CD4-positive, alpha-beta T cell (primary cell): Measurements from ENCODE around the gene ZDHHC12. TPM values are rescaled to one million over a fixed set of nuclear protein-coding genes. Genes with fewer than 3 reads are reported as not detected.

Experiments
- ATAC-seq: fragments of 200-7000 bp; cut with Tn5 transposase; one replicate; pipeline ENCODE4 v1.10.0; 2022; ENCODE audit warnings: mild to moderate bottlenecking; ENCODE audit not compliant: poor library complexity
- CTCF ChIA-PET: fragments of 350-600 bp; sonication (Branson Sonifier 250); formaldehyde crosslinking; loops from one replicate; lab custom pipeline; 2021; ENCODE audit warnings: antibody characterized with exemption, inconsistent platforms; lab: Charles Lee
- POLR2A ChIA-PET: fragments of 350-600 bp; sonication (Branson Sonifier 250); formaldehyde crosslinking; loops from one replicate; lab custom pipeline; 2021; ENCODE audit warnings: antibody characterized with exemption, inconsistent platforms; lab: Charles Lee
- DNase-seq, 14 experiments: peaks; one replicate each; pipeline ENCODE4 v3.0.0-alpha.2; 2013 to 2020; ENCODE audit warnings: mixed read lengths in 2 of 14
- H3K27ac ChIP-seq, 2 donors: one replicate each; pipeline versions ENCODE4 v1.5.1 to v1.7.0; 2013; ENCODE audit warnings: low read length in 2 of 2, low read depth in 1 of 2, mild to moderate bottlenecking in 1 of 2
- H3K27me3 ChIP-seq, 2 experiments: 1 replicate in 1 of 2; 2 replicates in 1 of 2; pipeline versions ENCODE4 v1.6.1 to v1.7.0; 2013; ENCODE audit warnings: low read length in 2 of 2, control low read depth in 1 of 2, mild to moderate bottlenecking in 1 of 2, moderate library complexity in 1 of 2; ENCODE audit not compliant: insufficient read depth in 2 of 2, control insufficient read depth in 1 of 2
- H3K36me3 ChIP-seq: one replicate; pipeline ENCODE4 v1.6.1; 2013; ENCODE audit warnings: low read length, control low read depth; ENCODE audit not compliant: insufficient read depth
- H3K4me1 ChIP-seq: one replicate; pipeline ENCODE4 v1.6.1; 2013; ENCODE audit warnings: low read length, control low read depth; ENCODE audit not compliant: insufficient read depth
- H3K4me3 ChIP-seq: one replicate; pipeline ENCODE4 v1.5.1; 2013; ENCODE audit warnings: mild to moderate bottlenecking, low read length, moderate library complexity
- H3K9me3 ChIP-seq, 2 experiments: 1 replicate in 1 of 2; 2 replicates in 1 of 2; pipeline versions ENCODE4 v1.6.1 to v1.7.0; 2013; ENCODE audit warnings: low read length in 2 of 2, mild to moderate bottlenecking in 2 of 2, control low read depth in 1 of 2, moderate library complexity in 1 of 2; ENCODE audit not compliant: control insufficient read depth in 1 of 2, insufficient read depth in 1 of 2
- H3K27ac Mint-ChIP-seq: one replicate; pipeline ENCODE4 v1.8.0; 2020; ENCODE audit warnings: mixed read lengths
- H3K27me3 Mint-ChIP-seq: one replicate; pipeline ENCODE4 v1.8.0; 2021; ENCODE audit warnings: mixed read lengths
- H3K36me3 Mint-ChIP-seq: one replicate; pipeline ENCODE4 v1.8.0; 2021; ENCODE audit warnings: low read depth, mixed read lengths
- H3K4me1 Mint-ChIP-seq: one replicate; pipeline ENCODE4 v1.8.0; 2021; ENCODE audit warnings: low read depth, mixed read lengths
- H3K4me3 Mint-ChIP-seq: one replicate; pipeline ENCODE4 v1.8.0; 2020; ENCODE audit warnings: mild to moderate bottlenecking, mixed read lengths
- H3K9me3 Mint-ChIP-seq: one replicate; pipeline ENCODE4 v1.8.0; 2020; ENCODE audit warnings: mixed read lengths
- CTCF ChIP-seq: fragments of 200-600 bp; IDR thresholded peaks from one replicate; pipeline ENCODE4 v1.8.0; 2022; ENCODE audit warnings: antibody characterized with exemption, mild to moderate bottlenecking
- intact Hi-C, 2 experiments: fragments of 100-400 bp; cut with DNase I in 1 of 2; cut with micrococcal nuclease in 1 of 2; formaldehyde crosslinking; loops; one replicate each; pipeline versions ENCODE4 v1.15.1 to v1.9.0; 2023 to 2025; cut with DNase I, micrococcal nuclease
- total RNA-seq, 174 experiments: library from RNA in 2 of 174; stranded (reverse) in 2 of 174; gene quantifications; one replicate each; pipeline ENCODE4 v1.2.3 and lab custom pipeline; 2021 to 2026

ZDHHC12 gene
- total RNA-seq, 2 experiments from 2014 or later, result 22.0 to 23.7 TPM

- DNase-seq (no peak), ATAC-seq (no peak)
- H3K27me3 ChIP-seq, result no peaks in the 10 kb centered on the region
- H3K36me3 Mint-ChIP-seq, result no peaks in the 10 kb centered on the region
- no peak overlapping the region for H3K4me3 Mint-ChIP-seq
- ChIA-PET CTCF (no interaction called here), POLR2A (interaction anchor here (1.0 to 1.4 kb wide), 2 partner anchors 9 to 10 kb away, joined by 4 to 5 read pairs; partner anchors contain the start of gene ZDHHC12)
- no peaks in the 10 kb centered on the region for H3K9me3 Mint-ChIP-seq
- H3K4me1 ChIP-seq, result no peaks in the 10 kb centered on the region
- H3K4me1 Mint-ChIP-seq, result no peaks in the 10 kb centered on the region
- H3K4me3 ChIP-seq, result no peak overlapping the region
- intact Hi-C loops, result no loop called here
- H3K27ac ChIP-seq, result no peak overlapping the region
- H3K27me3 Mint-ChIP-seq, result no peaks in the 10 kb centered on the region
- H3K36me3 ChIP-seq, result no peaks in the 10 kb centered on the region
- no peaks in the 10 kb centered on the region for H3K9me3 ChIP-seq
- no peak overlapping the region for H3K27ac Mint-ChIP-seq
- TF ChIP-seq CTCF, result no peak
These were observed 9.1 kb downstream of the ZDHHC12 start for GRCh38 chr9:128714586-128715435.

- Histone ChIP-seq H3K27ac (no peak overlapping the region), H3K4me1 (no peaks in the 10 kb centered on the region), H3K4me3 (no peak overlapping the region), H3K27me3 (no peaks in the 10 kb centered on the region), H3K9me3 (no peaks in the 10 kb centered on the region), H3K36me3 (no peaks in the 10 kb centered on the region)
- H3K36me3 Mint-ChIP-seq, result no peaks in the 10 kb centered on the region
- H3K27me3 Mint-ChIP-seq, result no peaks in the 10 kb centered on the region
- POLR2A ChIA-PET, result interaction anchor here (0.7 to 1.4 kb wide), 2 partner anchors 10 to 24 kb away, joined by 3 to 5 read pairs; partner anchors contain the start of gene ZDHHC12
- no peaks in the 10 kb centered on the region for H3K9me3 Mint-ChIP-seq
- intact Hi-C loops, result no loop called here
- no peaks in the 10 kb centered on the region for H3K4me1 Mint-ChIP-seq
- H3K4me3 Mint-ChIP-seq, result no peak overlapping the region
- H3K27ac Mint-ChIP-seq, result no peak overlapping the region
- DNase-seq (no peak), ATAC-seq (no peak)
- no peak for TF ChIP-seq CTCF
- CTCF ChIA-PET, result no interaction called here
These were observed 9.9 kb downstream of the ZDHHC12 start for GRCh38 chr9:128713941-128714573.

GRCh38 chr9:128713411-128713780, 10.5 kb downstream of the ZDHHC12 start:
- Mint-ChIP-seq H3K4me1 (no peaks in the 10 kb centered on the region), H3K27me3 (no peaks in the 10 kb centered on the region), H3K9me3 (no peaks in the 10 kb centered on the region), H3K36me3 (no peaks in the 10 kb centered on the region), H3K4me3 (no peak overlapping the region), H3K27ac (no peak overlapping the region)
- intact Hi-C loops, result no loop called here
- H3K4me1 ChIP-seq, result no peaks in the 10 kb centered on the region
- ChIA-PET POLR2A (interaction anchor here (0.7 to 1.4 kb wide), 2 partner anchors 11 to 23 kb away, joined by 3 to 5 read pairs; partner anchors contain the start of gene ZDHHC12), CTCF (no interaction called here)
- H3K27ac ChIP-seq, result no peak overlapping the region
- H3K9me3 ChIP-seq, result peaks cover 0 to 3% of the 10 kb centered on the region in 2 experiments
- no peak for ATAC-seq
- TF ChIP-seq CTCF, result no peak
- H3K4me3 ChIP-seq, result no peak overlapping the region
- DNase-seq, result peak in 1 of 14 experiments; percentile 11
- H3K36me3 ChIP-seq, result no peaks in the 10 kb centered on the region
- H3K27me3 ChIP-seq, result no peaks in the 10 kb centered on the region
